HG02870 (cell line): ENCODE results near the gene SPIRE2.
"Not testable (repeated sequence)": the region's sequence is repeated elsewhere in the genome, so short reads cannot be mapped to it uniquely, and the experiment has no call there.

Experiments used
- ATAC-seq: cut with Tn5 transposase; IDR thresholded peaks from one replicate; pipeline ENCODE4 v1.9.1; 2021; ENCODE audit warnings: mild to moderate bottlenecking, moderate library complexity; ENCODE audit not compliant: unreplicated experiment

The SPIRE2 gene

DNA sequence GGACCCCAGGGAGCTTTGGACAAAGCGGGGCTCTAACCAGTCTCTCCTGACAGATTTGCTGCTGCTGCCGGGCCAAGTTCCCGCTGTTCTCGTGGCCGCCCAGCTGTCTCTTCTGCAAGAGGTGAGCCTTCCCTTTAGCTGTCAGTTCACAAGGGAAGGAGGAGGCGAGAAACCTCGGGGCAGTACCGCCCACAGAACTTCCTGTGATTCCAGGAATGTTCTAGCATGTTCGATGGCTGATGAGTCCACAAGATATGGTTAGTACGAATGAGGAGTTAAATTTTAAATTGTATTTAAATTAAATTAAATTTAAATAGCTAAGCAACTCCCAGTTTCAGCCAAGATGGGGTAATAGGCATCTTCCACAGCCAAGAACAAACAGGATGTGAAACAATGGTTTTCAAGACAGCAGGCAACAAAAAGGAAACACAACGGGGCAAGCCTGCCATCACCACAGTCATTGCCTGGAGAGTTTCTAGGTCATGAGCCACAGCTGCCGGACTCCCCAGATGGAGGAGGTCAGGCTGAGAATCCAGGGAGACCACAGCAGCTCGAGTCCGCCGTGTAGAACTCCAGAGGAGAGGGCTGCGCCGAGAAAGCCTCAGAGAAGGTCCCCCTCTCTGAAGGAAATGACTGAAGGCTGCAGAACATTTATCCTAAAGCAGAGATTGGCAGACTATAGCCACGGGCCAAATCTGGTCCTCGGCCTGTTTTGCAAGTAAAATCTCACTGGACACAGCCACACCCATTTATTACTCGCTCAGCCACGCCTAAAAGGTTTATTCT lies 35.7 kb downstream of the SPIRE2 start:
- ATAC-seq: peak; percentile 50

DNA sequence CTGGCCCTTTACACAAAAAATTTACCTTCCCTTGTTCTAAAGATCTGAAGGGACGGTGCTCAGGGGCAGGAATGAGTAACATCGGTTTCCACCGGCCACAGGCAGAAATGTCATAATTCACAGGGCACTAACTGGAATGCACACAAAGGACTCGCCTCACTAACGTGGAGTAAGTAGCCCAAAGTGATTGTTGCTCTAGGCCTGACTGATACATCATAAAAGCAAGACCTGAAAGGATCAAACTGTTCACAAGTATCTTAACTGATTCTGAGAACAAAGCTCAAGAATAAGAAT lies 36.2 kb downstream of the SPIRE2 start:
- no peak for ATAC-seq

DNA sequence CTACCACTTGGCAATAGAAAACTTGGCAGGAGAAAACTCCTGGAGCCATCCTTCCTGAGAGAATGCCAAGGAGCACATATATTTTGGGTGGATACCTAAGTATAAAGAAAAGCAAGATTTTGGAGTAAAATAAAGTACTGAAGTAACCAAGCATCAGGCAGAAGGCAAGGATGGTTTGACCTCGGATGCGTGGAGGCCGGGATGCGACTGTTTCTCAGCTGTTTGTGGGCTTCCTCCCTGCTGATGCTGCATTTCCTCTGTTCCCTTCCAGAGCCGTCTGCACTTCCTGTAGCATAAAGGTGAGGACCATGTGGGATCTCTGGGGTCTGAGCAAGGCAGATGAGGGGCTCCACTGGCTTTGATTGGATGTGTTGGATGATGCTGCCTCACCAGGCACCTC lies 39.6 kb downstream of the SPIRE2 start:
- no peak for ATAC-seq

DNA sequence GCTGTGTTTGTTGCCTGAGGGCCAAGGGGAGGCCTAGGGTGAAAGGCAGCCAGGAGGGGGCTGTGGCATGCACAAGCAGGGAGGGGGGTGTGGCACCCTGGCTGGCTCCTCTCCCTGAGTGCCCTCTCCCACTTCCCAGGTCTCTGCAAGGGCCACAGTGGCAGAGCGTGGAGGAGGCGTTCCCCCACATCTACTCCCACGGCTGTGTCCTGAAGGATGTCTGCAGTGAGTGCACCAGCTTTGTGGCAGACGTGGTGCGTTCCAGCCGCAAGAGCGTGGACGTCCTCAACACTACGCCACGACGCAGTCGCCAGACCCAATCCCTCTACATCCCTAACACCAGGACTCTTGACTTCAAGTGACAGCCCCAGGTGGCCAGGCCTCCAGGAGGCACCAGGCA lies 41.6 kb downstream of the SPIRE2 start:
- ATAC-seq: no peak

DNA sequence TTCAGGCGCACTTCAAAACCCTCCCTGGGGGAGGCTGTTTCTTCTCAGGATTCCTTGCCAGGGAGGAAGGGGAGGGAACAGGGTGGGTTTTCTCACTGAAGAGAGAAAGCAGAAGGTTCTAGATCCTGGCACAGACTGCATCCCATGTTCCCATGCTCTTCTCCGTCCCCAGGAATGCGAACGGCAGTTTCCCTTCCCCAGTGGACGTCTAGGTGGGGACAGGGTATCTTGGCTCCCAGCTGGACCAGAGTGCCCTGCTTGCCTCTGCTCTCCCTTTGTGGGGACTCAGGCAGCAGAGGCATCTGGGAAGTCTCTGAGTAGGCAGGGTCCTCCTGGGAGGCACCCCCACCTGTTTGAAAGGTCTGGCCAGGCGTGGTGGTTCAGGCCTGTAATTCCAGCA lies 42.2 kb downstream of the SPIRE2 start:
- no peak for ATAC-seq

DNA sequence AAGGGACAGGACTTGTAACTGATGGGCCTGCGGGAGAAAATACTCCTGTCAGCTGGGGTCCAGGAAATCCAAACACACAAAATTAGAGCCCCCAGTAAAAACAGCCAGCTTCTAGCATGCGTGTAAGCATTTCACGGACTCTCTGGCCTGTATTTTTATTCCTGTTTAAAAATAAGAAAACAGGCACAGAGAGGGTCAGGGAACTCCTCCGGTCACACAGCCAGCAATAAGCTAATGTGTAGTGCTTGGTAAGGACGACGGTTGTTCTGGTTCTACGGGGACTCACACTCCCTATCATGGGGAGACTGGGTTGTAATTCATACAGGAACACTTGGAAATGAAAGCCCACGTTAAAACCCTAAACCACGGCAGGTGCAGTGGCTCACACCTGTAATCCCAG lies 43.6 kb downstream of the SPIRE2 start:
- no peak for ATAC-seq

DNA sequence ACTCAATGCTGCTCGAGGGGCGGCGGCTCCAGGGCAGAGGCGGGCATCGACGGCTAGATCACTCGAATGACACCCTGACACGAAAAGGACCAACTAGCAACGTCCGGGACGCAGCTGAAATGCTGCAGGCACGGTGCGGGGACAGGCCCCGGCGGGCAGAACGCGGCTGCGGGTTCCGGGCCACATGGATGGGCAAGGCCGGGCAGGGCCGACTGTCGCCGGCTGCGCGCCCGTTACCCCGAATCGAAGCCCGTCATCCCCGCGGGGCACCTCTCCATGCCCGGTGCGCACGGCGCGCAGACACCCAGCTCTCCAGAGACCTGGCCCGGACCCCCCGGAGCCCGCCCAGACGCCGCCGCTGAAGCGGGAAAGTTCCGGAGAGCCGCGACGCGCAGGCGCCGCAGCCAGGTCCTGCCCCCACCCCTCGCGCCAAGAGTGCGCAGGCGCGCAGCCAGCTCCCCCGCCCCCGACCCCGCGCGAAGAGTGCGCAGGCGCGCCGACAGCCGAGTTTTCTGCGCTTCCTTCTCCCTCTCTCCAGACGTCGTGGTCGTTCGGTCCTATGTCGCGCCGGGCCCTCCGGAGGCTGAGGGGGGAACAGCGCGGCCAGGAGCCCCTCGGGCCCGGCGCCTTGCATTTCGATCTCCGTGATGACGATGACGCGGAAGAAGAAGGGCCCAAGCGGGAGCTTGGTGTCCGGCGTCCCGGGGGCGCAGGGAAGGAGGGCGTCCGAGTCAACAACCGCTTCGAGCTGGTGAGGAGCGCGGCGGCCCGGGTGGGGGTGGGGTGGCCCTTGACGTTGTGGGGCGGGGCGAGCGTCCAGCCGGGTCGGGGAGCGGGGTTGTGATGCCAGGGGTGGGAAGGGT lies 45.1 kb downstream of the SPIRE2 start, which contains the start of gene TCF25:
TCF25 (plus strand) TSS at position 484 of the 863 bp plus-strand sequence; CDS start at position 560, 76 bp downstream.
- ATAC-seq: peak; percentile 50

DNA sequence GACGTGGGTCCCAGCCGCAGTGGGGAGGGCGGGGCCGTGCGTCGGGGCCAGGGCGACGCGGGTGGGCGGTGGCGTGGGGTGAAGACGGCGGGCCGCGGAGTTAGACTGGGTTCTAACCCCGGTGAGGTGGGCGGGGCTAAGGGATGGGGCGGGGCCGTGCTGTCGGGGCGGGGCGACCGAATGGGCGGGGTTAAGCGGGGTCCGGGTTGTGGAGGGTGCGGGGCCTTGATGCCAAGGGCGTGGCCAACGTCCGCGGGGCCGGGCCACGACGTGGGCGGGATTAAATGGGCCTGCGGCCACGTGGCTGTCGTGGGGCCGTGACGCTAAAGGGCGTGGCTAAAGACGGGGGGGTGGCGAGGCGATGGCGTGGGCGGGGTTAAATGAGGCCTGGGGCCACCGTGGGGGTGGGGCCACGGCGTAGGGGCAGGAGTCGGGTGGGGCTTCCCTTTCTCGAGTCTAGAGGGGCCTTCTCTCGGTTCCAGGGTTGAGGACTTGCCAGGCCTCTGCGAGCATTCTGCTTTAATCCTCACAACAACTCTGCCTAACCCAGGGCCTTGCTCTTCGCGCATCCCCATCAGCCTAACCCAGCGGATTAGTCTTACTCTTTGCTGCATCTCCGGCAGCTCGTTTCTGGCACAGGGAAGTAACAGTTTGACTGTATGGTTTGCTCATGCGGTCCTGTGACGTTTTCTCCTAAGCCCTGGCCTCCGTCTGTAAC lies 45.9 kb downstream of the SPIRE2 start:
- ATAC-seq: peak; percentile 51

DNA sequence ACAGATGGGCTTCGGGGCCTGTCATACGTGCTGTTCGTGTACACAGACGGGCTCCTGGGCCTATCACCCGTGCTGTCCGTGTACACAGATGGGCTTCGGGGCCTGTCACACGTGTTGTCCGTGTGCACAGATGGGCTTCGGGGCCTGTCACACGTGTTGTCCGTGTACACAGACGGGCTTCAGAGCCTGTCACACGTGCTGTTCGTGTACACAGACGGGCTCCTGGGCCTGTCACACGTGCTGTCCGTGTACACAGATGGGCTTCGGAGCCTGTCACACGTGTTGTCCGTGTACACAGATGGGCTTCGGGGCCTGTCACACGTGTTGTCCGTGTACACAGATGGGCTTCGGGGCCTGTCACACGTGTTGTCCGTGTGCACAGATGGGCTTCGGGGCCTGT lies 50.8 kb downstream of the SPIRE2 start:
- not testable (repeated sequence) for ATAC-seq

DNA sequence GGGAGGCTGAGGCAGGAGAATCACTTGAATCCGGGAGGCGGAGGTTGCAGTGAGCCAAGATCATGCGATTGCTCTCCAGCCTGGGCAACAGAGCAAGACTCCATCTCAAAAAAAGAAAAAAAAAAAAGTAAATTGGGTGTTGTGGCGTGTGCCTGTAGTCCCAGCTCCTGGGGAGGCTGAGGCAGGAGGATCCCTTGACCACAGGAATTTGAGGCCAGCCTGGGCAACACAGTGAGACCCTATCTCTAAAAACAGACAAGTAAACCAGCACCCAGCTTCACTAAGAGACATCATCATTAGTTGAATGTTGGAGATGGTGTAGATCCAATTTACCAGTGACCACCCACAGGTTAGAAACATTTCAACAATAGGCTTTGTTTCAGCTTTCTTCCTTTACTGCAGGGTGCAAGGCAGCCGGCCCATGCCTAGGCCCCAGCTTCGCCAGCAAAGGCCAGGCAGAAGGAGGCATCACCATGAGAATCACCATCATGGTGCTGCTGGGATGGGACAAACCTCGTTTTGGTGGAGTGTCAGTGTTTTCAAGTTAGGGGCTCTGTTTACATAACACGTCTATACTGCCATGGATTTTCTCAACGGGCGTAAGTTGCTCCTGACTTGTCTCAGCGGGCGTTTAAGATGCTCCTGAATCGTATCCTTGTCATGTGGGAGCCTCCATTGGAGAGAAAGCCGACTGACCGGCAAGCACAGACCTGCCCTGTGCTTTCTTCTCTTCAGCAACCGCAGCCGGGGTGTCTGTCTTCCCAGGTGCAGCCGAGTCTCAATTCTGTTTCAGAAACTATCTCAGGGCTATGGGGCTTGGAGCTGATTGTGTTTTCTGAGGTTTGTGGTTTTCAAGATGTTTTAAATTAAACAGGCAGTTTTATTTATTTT lies 52.4 kb downstream of the SPIRE2 start:
- no peak for ATAC-seq

DNA sequence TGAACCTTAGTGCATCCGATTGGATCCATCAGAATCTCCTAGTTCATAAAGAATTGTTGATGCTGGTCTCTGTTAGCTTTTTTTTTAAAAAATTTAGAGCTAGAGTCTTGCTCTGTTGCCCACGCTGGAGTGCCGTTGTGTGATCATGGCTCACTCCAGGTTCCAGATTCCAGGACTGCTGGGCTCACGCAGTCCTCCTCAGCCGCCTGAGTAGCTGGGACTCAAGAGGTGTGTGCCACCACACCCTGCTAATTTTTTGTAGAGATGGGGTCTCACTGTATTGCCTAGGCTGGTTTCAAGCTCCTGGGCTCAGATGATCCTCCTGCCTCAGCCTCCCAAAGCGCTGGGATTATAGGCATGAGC lies 53.1 kb downstream of the SPIRE2 start:
- ATAC-seq: no peak

DNA sequence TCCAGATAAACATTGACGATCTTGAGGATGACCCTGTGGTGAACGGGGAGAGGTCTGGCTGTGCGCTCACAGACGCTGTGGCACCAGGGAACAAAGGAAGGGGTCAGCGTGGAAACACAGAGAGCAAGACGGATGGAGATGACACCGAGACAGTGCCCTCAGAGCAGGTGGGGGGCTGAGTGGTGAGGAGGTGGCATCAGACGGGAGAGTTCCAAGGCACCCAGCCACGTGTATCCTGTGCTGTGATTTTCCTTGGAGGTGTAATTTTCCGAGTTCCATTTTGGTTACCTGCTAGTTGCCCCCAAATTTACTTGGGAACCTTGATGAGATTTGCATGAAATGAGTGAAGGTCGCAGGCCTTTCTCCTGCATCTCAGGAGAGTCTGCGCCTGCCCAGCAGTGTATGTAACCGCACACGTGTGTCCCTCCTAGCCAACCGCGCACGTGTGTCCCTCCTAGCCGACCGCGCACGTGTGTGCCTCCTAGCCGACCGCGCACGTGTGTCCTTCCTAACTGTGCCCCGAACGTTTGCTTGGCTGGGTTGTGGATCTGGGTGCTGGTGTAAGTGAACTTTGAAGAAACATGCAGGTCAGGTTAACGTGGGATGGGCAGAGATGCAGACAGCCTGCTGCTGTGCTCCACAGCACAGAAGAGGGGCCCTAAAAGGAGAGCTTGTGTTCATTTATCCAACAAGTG lies 55.2 kb downstream of the SPIRE2 start:
- ATAC-seq: no peak

DNA sequence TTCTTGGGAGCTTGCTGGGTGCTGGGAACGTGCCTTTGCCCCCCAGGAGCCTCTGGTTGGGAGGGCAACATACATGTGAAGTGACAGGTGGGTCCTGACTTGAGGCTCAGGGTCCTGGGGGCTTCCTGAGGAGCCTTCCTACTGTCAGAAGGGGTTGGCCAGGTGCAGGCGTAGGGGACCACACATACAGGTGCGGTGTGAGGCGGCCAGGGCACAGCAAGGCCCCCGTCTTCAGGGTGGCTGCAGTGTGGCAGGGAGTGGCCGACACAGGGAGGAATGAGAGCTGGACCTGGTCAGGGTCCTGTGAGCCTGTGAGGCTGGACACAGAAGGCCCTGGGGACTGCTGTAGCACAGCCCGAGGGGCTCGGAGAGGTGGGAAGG lies 55.8 kb downstream of the SPIRE2 start:
- ATAC-seq: no peak

DNA sequence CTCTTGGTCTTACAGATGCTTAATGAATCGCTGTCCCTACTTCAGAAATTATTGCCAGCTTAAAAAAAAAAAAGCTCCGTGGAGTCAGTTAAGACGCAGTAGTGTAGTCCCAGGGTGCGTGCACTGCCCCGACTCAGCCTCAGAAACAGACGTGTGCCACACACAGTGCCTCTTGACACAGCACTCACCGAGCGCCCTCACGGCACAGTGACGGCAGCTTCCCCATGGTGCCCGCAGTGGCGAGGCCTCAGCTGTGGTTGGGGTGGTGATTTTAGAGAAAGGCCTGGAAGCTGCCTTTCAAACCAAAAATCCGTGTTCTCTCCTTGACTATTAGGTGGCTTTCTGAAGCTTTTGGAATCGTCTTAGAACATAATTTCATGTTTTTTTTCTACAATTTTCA lies 59.0 kb downstream of the SPIRE2 start:
- no peak for ATAC-seq

DNA sequence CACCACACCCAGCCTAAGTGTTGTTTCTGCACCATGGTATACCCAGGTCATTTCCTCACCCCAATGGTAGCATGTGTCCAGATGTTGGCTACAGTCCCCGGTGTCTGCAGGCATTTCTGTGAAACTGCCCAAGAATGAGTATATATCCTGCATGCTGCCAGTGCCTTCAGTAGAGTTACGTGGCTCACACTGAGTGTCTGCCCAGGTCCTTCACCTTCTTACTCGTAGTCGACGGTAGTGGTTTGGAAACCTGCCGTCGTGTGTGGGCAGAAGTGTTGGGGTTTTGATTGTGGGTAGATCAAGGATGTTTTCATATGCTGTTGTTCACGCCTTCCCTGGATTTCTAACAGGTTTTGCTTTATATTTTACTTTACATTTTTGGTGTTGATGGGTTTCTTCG lies 61.9 kb downstream of the SPIRE2 start:
- no peak for ATAC-seq

DNA sequence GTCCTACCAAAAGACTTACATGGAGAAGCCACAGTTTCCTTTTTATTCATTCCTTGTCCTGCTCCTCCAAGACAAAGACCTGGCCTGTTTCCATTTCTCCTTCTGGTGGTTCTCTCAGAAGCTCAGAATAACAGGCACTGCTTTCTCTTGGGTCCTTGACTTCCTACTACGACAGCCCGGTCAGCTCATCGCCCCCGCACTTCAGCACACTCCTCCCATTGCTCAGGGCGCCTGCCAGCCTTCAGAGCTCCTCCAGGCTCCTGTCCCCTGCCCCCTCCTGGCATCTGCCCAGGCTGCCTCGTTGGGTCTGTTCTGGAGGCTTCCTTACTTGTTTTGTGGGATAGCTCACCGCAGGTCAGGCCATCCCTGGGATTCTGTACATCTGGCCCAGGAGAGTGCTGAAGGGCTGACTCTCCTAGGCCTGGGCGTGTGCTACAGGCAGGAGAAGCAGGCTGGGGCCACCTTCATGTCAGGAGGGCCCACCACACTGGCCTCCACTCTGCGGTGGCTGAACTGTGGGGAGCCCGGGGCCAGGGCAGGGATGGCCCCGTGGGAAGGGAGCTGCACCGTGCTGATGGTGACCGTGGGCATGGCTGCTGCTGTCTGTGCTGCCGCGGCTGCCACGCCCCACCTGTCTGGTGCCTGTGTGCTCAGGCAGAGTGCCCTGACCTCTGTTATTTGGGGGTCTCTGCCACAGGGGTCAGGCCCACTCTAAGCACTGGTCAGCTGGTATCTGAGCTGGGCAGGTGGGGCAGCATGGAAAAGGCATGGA lies 62.8 kb downstream of the SPIRE2 start:
- ATAC-seq: no peak

DNA sequence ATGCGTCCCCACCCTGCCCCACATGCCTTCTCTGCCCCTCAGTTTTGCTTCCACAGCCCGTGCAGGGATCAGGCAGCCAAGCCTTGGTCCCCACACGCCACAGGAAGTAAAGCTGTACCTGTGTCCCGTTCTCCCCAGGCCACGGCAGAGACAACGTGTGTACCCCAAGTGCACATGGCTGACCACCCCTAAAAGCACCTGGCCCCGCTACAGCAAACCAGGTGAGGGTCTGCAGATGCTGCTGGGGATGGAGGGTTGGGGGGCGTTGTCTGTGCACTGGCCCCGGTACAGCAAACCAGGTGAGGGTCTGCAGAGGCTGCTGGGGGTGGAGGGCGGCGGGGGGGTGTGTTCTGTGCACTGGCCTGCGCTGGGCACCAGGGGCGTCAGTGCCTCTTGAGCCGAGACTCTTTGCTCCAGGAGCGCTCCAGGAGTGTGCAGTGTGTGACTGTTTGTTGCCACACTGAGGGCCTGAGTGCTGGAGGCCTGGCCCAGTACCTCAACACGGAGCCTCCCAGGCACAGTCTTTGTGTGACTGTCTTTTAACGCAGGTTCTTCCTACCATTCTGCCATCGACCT lies 63.9 kb downstream of the SPIRE2 start:
- no peak for ATAC-seq

DNA sequence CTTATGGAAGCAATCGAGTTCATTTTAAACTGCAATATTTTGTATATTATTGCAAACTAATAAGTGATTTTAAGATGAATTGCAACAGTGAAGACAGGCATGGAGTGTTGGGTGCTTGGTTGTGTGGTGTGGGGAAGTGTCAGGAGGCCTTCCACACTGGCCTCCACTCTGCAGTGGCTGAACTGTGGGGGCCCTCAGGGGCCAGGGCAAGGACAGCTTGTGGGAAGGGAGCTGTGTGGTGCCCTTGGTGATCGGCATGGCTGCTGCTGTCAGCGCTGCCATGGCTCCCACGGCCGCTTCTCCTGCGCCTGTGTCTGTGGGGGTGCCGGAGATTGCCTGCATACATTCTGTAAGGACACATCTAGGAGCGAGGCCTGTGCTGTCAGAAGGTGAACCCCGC lies 64.4 kb downstream of the SPIRE2 start:
- no peak for ATAC-seq
